ENCODE measurements around the gene NAPSA.

DNA sequence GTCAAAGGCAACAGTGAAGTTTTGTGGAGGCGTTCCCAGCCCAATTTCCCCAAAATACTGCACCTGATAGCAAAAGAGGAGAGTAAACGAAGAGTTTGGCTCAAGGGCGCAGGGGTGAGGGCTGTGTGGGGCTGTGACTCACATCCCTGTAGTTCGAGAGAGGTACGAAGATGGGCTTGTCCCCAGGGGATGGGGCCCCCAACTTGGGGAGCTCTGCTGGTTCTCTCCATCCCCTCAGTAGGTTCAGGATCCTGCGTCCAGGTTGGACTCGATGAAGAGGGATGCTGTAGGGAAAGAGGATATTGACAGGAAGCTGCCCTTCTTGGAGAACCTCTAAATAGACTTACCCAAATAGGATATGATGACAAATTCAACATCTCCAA is 3.4 kb downstream of the NAPSA start:
- TF ChIP-seq, protein P1, sequence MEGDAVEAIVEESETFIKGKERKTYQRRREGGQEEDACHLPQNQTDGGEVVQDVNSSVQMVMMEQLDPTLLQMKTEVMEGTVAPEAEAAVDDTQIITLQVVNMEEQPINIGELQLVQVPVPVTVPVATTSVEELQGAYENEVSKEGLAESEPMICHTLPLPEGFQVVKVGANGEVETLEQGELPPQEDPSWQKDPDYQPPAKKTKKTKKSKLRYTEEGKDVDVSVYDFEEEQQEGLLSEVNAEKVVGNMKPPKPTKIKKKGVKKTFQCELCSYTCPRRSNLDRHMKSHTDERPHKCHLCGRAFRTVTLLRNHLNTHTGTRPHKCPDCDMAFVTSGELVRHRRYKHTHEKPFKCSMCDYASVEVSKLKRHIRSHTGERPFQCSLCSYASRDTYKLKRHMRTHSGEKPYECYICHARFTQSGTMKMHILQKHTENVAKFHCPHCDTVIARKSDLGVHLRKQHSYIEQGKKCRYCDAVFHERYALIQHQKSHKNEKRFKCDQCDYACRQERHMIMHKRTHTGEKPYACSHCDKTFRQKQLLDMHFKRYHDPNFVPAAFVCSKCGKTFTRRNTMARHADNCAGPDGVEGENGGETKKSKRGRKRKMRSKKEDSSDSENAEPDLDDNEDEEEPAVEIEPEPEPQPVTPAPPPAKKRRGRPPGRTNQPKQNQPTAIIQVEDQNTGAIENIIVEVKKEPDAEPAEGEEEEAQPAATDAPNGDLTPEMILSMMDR (IDR thresholded peaks at IDR 0.05), result no peak
- TF ChIP-seq POLR2A (IDR thresholded peaks at IDR 0.05) (no peak), POLR2AphosphoS5 (IDR thresholded peaks at IDR 0.05) (no peak)

Data from suprapubic skin (tissue), 4 donors.